Trophoblast cell (in vitro differentiated cells and primary cell): ENCODE data around the gene ACOX1.
A peak's percentile ranks its signal among the peaks of the same experiment; 100 is the strongest.

Source experiments
- DNase-seq, 2 donors: peaks; one replicate each; pipeline ENCODE4 v3.0.0-alpha.2; 2016
- H2AFZ ChIP-seq: 2 replicates; pipeline ENCODE4 v1.6.1; 2013; ENCODE audit warnings: low read length, moderate library complexity, mild to moderate bottlenecking; ENCODE audit not compliant: insufficient read depth, poor library complexity
- H2AK5ac ChIP-seq: 2 replicates; pipeline ENCODE4 v1.6.1; 2013; ENCODE audit warnings: mild to moderate bottlenecking, low read length
- H2BK120ac ChIP-seq: 2 replicates; pipeline ENCODE4 v1.6.1; 2013; ENCODE audit warnings: low read length, mild to moderate bottlenecking, moderate library complexity; ENCODE audit not compliant: insufficient read depth, poor library complexity
- H2BK12ac ChIP-seq: 2 replicates; pipeline ENCODE4 v1.6.1; 2013; ENCODE audit warnings: mild to moderate bottlenecking, low read length, moderate library complexity
- H2BK5ac ChIP-seq: 2 replicates; pipeline ENCODE4 v1.6.1; 2013; ENCODE audit warnings: low read length, low read depth, moderate library complexity, mild to moderate bottlenecking; ENCODE audit not compliant: poor library complexity
- H3K14ac ChIP-seq: 2 replicates; pipeline ENCODE4 v1.6.1; 2013; ENCODE audit warnings: mild to moderate bottlenecking, low read length
- H3K18ac ChIP-seq: 2 replicates; pipeline ENCODE4 v1.6.1; 2013; ENCODE audit warnings: mild to moderate bottlenecking, low read length
- H3K23ac ChIP-seq: 2 replicates; pipeline ENCODE4 v1.6.1; 2013; ENCODE audit warnings: low read length
- H3K27ac ChIP-seq: 2 replicates; pipeline ENCODE4 v1.5.1; 2013; ENCODE audit warnings: low read depth, mild to moderate bottlenecking, inconsistent platforms, low read length, moderate library complexity
- H3K27me3 ChIP-seq: 2 replicates; pipeline ENCODE4 v1.6.1; 2013; ENCODE audit warnings: inconsistent platforms, mild to moderate bottlenecking, low read length, moderate library complexity; ENCODE audit not compliant: insufficient read depth
- H3K36me3 ChIP-seq, 2 experiments: 1 replicate in 1 of 2; 2 replicates in 1 of 2; pipeline ENCODE4 v1.6.1; 2013; ENCODE audit warnings: low read length in 2 of 2, mild to moderate bottlenecking in 2 of 2, moderate library complexity in 1 of 2; ENCODE audit not compliant: insufficient read depth in 2 of 2, control insufficient read depth in 1 of 2
- H3K4ac ChIP-seq: 2 replicates; pipeline ENCODE4 v1.6.1; 2013; ENCODE audit warnings: low read depth, mild to moderate bottlenecking, low read length, moderate library complexity
- H3K4me1 ChIP-seq, 2 experiments: 1 replicate in 1 of 2; 2 replicates in 1 of 2; pipeline ENCODE4 v1.6.1; 2013; ENCODE audit warnings: low read length in 2 of 2, mild to moderate bottlenecking in 2 of 2, moderate library complexity in 1 of 2; ENCODE audit not compliant: insufficient read depth in 2 of 2, control insufficient read depth in 1 of 2
- H3K4me2 ChIP-seq: 2 replicates; pipeline ENCODE4 v1.6.1; 2013; ENCODE audit warnings: inconsistent platforms, mild to moderate bottlenecking, low read length, moderate library complexity
- H3K4me3 ChIP-seq: 2 replicates; pipeline ENCODE4 v1.5.1; 2013; ENCODE audit warnings: mild to moderate bottlenecking, low read depth, low read length, inconsistent platforms
- H3K79me1 ChIP-seq: one replicate; pipeline ENCODE4 v1.6.1; 2013; ENCODE audit warnings: low read length
- H3K79me2 ChIP-seq: 2 replicates; pipeline ENCODE4 v1.6.1; 2013; ENCODE audit warnings: low read length, mild to moderate bottlenecking; ENCODE audit not compliant: control insufficient read depth, insufficient read depth, poor library complexity
- H3K9ac ChIP-seq: 2 replicates; pipeline ENCODE4 v1.6.1; 2013; ENCODE audit warnings: mild to moderate bottlenecking, low read length
- H3K9me3 ChIP-seq: 2 replicates; pipeline ENCODE4 v1.6.1; 2013; ENCODE audit warnings: low read depth, mild to moderate bottlenecking, control low read depth, inconsistent platforms, low read length; ENCODE audit not compliant: insufficient read depth
- H4K12ac ChIP-seq: 2 replicates; pipeline ENCODE4 v1.6.1; 2013; ENCODE audit warnings: low read depth, mild to moderate bottlenecking, low read length, moderate library complexity
- H4K8ac ChIP-seq: 2 replicates; pipeline ENCODE4 v1.6.1; 2013; ENCODE audit warnings: low read depth, mild to moderate bottlenecking, low read length, moderate library complexity
- H4K91ac ChIP-seq: one replicate; pipeline ENCODE4 v1.6.1; 2013; ENCODE audit warnings: low read depth, mild to moderate bottlenecking, low read length, moderate library complexity
- WGBS: extraction: QIAGEN DNeasy Blood & Tissue Kit; methylation state at CpG from one replicate; pipeline ENCODE4 v1.1.7; 2013; ENCODE audit warnings: missing lambda C conversion rate; ENCODE audit not compliant: insufficient read length, insufficient coverage; ENCODE audit errors: extremely low coverage; 5-methylcytosine and 5-hydroxymethylcytosine counted together

The ACOX1 gene

DNA sequence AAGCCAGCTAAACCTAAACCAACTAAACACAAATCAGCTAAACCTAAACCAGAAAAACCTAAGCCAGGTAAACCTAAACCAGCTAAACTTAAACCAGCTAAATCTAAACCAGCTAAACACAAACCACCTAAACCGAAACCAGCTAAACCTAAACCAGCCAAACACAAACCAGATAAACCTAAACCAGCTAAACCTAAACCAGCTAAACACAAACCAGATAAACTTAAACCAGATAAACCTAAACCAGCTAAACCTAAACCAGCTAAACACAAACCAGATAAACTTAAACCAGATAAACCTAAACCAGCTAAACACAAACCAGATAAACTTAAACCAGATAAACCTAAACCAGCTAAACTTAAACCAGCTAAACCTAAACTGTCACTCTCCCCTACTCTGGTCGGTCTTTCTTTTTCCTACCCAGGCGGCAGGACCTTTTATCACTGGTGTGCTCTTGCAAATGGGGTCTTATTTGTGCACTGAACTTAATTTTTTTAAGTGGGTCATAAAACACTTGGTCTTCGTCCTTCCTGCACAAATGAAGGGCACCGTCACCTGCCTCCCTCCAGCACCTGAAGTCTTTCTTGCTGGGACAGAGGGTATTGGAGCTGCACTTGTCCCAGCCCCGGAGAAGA lies 41.0 kb upstream of the ACOX1 start:
- no peak overlapping the region for H3K27ac ChIP-seq
- no peak overlapping the region for H4K12ac ChIP-seq
- no peaks in the 10 kb centered on the region for H3K79me2 ChIP-seq
- H3K23ac ChIP-seq, result peak overlapping the region; percentile 58
- no peak overlapping the region for H3K9ac ChIP-seq
- no peaks in the 10 kb centered on the region for H3K27me3 ChIP-seq
- no peaks in the 10 kb centered on the region for H3K79me1 ChIP-seq
- H3K4me2 ChIP-seq, result no peak overlapping the region
- H3K14ac ChIP-seq, result no peak overlapping the region
- WGBS, result no CpG with 5 or more reads among the region's 6 CpGs
- H3K4ac ChIP-seq, result no peak overlapping the region
- no peak overlapping the region for H4K91ac ChIP-seq
- no peak overlapping the region for H2AK5ac ChIP-seq
- no peak overlapping the region for H2AFZ ChIP-seq
- H3K4me3 ChIP-seq, result no peak overlapping the region
- no peak overlapping the region for H4K8ac ChIP-seq
- H2BK5ac ChIP-seq, result no peak overlapping the region
- H3K36me3 ChIP-seq, result no peaks in the 10 kb centered on the region
- H3K4me1 ChIP-seq, result no peaks in the 10 kb centered on the region
- no peak overlapping the region for H3K18ac ChIP-seq
- H2BK120ac ChIP-seq, result no peak overlapping the region
- DNase-seq, result no peak
- no peak overlapping the region for H2BK12ac ChIP-seq
- H3K9me3 ChIP-seq, result peaks cover 1% of the 10 kb centered on the region

DNA sequence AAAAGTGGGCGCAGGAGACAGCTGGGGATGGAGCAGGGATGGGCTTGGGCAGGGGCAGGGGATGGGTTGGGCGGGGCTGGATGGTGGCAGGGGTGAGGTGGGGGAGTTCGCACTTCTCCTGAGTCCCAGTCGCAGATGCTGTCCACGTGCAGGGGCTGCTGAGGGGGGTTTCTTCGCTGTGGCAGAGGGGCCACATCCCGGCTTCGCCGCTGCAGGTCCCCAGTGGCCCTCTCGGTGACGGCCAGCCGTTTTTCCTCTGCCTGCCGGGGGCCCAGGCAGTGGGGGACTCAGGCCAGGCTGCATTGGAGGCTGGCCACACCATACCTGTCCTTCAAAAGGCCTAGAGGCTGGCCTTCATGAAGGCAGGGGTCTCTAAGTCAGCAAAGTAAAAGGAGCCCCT lies 39.8 kb upstream of the ACOX1 start:
- H3K9me3 ChIP-seq, result peaks cover 1% of the 10 kb centered on the region
- no peak overlapping the region for H2BK5ac ChIP-seq
- no peak overlapping the region for H4K12ac ChIP-seq
- no peak overlapping the region for H3K14ac ChIP-seq
- no peak overlapping the region for H4K91ac ChIP-seq
- H3K79me2 ChIP-seq, result no peaks in the 10 kb centered on the region
- H2BK12ac ChIP-seq, result no peak overlapping the region
- no peak for DNase-seq
- no peak overlapping the region for H3K4me3 ChIP-seq
- H2AK5ac ChIP-seq, result no peak overlapping the region
- H3K79me1 ChIP-seq, result no peaks in the 10 kb centered on the region
- no peak overlapping the region for H3K4ac ChIP-seq
- no CpG with 5 or more reads among the region's 13 CpGs for WGBS
- no peak overlapping the region for H3K23ac ChIP-seq
- no peak overlapping the region for H2AFZ ChIP-seq
- no peak overlapping the region for H3K9ac ChIP-seq
- H2BK120ac ChIP-seq, result no peak overlapping the region
- peaks cover 3% of the 10 kb centered on the region in 2 experiments for H3K4me1 ChIP-seq
- no peak overlapping the region for H4K8ac ChIP-seq
- no peak overlapping the region for H3K27ac ChIP-seq
- H3K36me3 ChIP-seq, result no peaks in the 10 kb centered on the region
- H3K27me3 ChIP-seq, result no peaks in the 10 kb centered on the region
- H3K18ac ChIP-seq, result no peak overlapping the region
- no peak overlapping the region for H3K4me2 ChIP-seq

GRCh38 chr17:76018340-76018680 lies 39.3 kb upstream of the ACOX1 start:
- Histone ChIP-seq H3K79me1 (no peaks in the 10 kb centered on the region), H3K4me3 (no peak overlapping the region), H2BK120ac (no peak overlapping the region), H4K8ac (no peak overlapping the region), H3K79me2 (no peaks in the 10 kb centered on the region), H3K4ac (no peak overlapping the region), H2AFZ (no peak overlapping the region), H3K14ac (no peak overlapping the region), H3K18ac (no peak overlapping the region), H3K36me3 (no peaks in the 10 kb centered on the region), H2BK12ac (no peak overlapping the region), H3K9ac (no peak overlapping the region), H3K4me1 (peaks cover 5 to 7% of the 10 kb centered on the region in 2 experiments), H2BK5ac (no peak overlapping the region), H3K27ac (no peak overlapping the region), H4K12ac (no peak overlapping the region), H3K4me2 (no peak overlapping the region), H3K27me3 (no peaks in the 10 kb centered on the region), H4K91ac (no peak overlapping the region), H2AK5ac (no peak overlapping the region), H3K23ac (no peak overlapping the region), H3K9me3 (no peaks in the 10 kb centered on the region)
- no peak for DNase-seq
- whole genome bisulfite sequencing, result no CpG with 5 or more reads among the region's 11 CpGs

GRCh38 chr17:76017481-76018339 lies 38.7 kb upstream of the ACOX1 start:
- Histone ChIP-seq H3K36me3 (no peaks in the 10 kb centered on the region), H3K79me2 (no peaks in the 10 kb centered on the region), H3K27ac (no peak overlapping the region), H2BK5ac (no peak overlapping the region), H2BK12ac (no peak overlapping the region), H4K8ac (no peak overlapping the region), H3K18ac (no peak overlapping the region), H3K9me3 (no peaks in the 10 kb centered on the region), H2BK120ac (no peak overlapping the region), H2AK5ac (no peak overlapping the region), H3K4me3 (no peak overlapping the region), H3K79me1 (no peaks in the 10 kb centered on the region), H3K4me2 (no peak overlapping the region), H2AFZ (no peak overlapping the region), H3K4me1 (peaks cover 5 to 7% of the 10 kb centered on the region in 2 experiments), H3K27me3 (no peaks in the 10 kb centered on the region), H3K14ac (no peak overlapping the region), H3K4ac (no peak overlapping the region), H3K9ac (no peak overlapping the region), H4K91ac (no peak overlapping the region), H3K23ac (no peak overlapping the region), H4K12ac (no peak overlapping the region)
- WGBS, result no CpG with 5 or more reads among the region's 21 CpGs
- no peak for DNase-seq
